ENCODE measurements around the gene EDC4. TPM values are rescaled to one million over a fixed set of nuclear protein-coding genes. Genes with fewer than 3 reads are reported as not detected.

The EDC4 gene
- total and polyA plus RNA-seq, 9 of the 15 experiments (the other 6 are each of a cell fraction or from before 2014, with no cell fraction given) = 1.1 to 131 (median 74.0) TPM

DNA sequence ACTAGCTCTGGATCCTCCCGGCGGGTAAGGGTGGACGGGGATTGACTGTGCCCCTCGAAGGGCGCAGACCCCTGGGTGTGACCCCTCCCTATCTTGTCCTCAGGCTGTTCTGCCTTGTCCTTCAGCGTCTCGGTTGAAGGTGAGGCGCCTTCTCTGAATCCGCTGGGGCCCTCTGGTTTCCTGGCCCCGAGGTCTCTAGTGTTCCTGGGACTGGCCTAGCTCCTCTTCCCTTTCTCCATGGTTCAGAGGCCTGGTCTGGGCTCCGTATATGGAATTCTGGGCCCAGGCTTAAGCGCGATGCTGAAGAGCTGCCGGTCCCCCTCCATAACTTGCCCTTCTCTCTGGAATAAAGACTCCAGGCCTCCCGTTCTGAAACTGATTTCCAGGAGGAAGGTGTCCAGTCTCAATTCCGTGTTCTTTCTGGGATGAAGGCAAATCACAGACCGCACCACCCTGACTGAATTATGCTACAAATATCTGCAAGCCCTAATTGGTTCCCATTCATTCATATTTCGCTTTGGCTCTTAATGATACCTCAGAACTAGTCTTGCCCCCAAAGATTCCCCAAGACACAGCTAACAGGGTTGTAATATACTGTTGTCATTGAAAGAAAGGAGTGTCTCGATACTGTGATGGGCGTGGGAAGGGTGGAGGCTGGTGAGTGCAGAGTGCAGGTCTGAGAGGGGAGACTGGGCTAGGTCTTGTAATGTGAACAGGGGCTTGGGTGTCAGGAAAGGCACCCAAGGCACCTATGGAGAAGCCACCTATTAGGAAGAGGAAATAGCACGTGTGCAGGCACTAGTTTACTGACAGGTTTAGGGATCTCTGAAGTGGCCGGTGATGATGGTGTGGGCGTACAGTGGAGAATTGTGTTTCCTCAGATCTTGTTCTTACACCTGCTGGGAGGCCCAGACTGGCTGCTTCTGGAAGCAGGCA is 851 bp downstream of the EDC4 start:
- peaks cover 79% of the 10 kb centered on the region; the same call in 2 of the 3 replicates for H3K36me3 ChIP-seq (ENCODE audit: control insufficient read depth, insufficient read depth, low read length)
- peak in 1 of 4 experiments; percentile 34 for DNase-seq (ENCODE audit: extremely low read depth in 1 of 4, low spot score in 3 of 4)
- H3K79me2 ChIP-seq (ENCODE audit: control insufficient read depth, insufficient read depth, low read length) = peaks cover 40% of the 10 kb centered on the region
- no peaks in the 10 kb centered on the region for H3K9me1 ChIP-seq (ENCODE audit: control insufficient read depth, insufficient read depth, low read length)
- FAIRE-seq = peak; percentile 67
- 4% methylated on average over 21 of the region's 23 CpGs for WGBS (ENCODE audit: insufficient coverage, low coverage, missing lambda C conversion rate)
- peak; percentile 19 for ATAC-seq
- H4K20me1 ChIP-seq (replicated peaks; ENCODE audit: control insufficient read depth, insufficient read depth, low read length) = peaks cover 14% of the 10 kb centered on the region
- peak in 1 of 2 experiments; percentile 3; a peak in 1 of 4 replicates for TF ChIP-seq NRF1 (conservative IDR thresholded peaks at IDR 0.05 in 1 of 2, IDR thresholded peaks at IDR 0.05 in 1 of 2)
- TF ChIP-seq HIVEP1 (CRISPR knock-in tag; IDR thresholded peaks at IDR 0.05) = no peak
- TF ChIP-seq, protein P1, sequence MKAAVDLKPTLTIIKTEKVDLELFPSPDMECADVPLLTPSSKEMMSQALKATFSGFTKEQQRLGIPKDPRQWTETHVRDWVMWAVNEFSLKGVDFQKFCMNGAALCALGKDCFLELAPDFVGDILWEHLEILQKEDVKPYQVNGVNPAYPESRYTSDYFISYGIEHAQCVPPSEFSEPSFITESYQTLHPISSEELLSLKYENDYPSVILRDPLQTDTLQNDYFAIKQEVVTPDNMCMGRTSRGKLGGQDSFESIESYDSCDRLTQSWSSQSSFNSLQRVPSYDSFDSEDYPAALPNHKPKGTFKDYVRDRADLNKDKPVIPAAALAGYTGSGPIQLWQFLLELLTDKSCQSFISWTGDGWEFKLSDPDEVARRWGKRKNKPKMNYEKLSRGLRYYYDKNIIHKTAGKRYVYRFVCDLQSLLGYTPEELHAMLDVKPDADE (conservative IDR thresholded peaks at IDR 0.05; ENCODE audit: control insufficient read depth, low read depth, low read length) = peak; percentile 10; the same call in 1 of the 2 replicates
- TF ChIP-seq EWSR1 (IDR thresholded peaks at IDR 0.05; ENCODE audit: borderline replicate concordance, low read depth, partially characterized antibody) = no peak
- TF ChIP-seq HDAC1 (IDR thresholded peaks at IDR 0.05) = peak in 1 of 2 experiments; percentile 11; a peak in 1 of 4 replicates
- 0 out of 4 replicates have a peak, but pooled peaks of 1 of the 2 experiments have one; percentile 22 for TF ChIP-seq SIN3A (IDR thresholded peaks at IDR 0.05; ENCODE audit: borderline replicate concordance in 2 of 2, control insufficient read depth in 1 of 2, low read depth in 2 of 2, low read length in 2 of 2)
- TF ChIP-seq, protein P2, sequence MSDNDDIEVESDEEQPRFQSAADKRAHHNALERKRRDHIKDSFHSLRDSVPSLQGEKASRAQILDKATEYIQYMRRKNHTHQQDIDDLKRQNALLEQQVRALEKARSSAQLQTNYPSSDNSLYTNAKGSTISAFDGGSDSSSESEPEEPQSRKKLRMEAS (CRISPR knock-in tag; IDR thresholded peaks at IDR 0.05) = peak; percentile 32; the same call in 1 of the 2 replicates
- TF ChIP-seq, protein P3, sequence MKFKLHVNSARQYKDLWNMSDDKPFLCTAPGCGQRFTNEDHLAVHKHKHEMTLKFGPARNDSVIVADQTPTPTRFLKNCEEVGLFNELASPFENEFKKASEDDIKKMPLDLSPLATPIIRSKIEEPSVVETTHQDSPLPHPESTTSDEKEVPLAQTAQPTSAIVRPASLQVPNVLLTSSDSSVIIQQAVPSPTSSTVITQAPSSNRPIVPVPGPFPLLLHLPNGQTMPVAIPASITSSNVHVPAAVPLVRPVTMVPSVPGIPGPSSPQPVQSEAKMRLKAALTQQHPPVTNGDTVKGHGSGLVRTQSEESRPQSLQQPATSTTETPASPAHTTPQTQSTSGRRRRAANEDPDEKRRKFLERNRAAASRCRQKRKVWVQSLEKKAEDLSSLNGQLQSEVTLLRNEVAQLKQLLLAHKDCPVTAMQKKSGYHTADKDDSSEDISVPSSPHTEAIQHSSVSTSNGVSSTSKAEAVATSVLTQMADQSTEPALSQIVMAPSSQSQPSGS (CRISPR knock-in tag; IDR thresholded peaks at IDR 0.05) = no peak
- TF ChIP-seq, protein P4, sequence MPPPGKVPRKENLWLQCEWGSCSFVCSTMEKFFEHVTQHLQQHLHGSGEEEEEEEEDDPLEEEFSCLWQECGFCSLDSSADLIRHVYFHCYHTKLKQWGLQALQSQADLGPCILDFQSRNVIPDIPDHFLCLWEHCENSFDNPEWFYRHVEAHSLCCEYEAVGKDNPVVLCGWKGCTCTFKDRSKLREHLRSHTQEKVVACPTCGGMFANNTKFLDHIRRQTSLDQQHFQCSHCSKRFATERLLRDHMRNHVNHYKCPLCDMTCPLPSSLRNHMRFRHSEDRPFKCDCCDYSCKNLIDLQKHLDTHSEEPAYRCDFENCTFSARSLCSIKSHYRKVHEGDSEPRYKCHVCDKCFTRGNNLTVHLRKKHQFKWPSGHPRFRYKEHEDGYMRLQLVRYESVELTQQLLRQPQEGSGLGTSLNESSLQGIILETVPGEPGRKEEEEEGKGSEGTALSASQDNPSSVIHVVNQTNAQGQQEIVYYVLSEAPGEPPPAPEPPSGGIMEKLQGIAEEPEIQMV (tag; conservative IDR thresholded peaks at IDR 0.05; ENCODE audit: low read depth) = no peak
- peak overlapping the region; percentile 87 to 99 for H3K9ac ChIP-seq (ENCODE audit: insufficient read depth in 1 of 2, low read depth in 2 of 2, low read length in 2 of 2)
- peak overlapping the region; percentile 89 for H3K4me2 ChIP-seq (ENCODE audit: insufficient read depth, low read length)
- H3K27ac ChIP-seq (ENCODE audit: extremely low read depth, low read depth, low read length) = peak overlapping the region; percentile 83
- CTCF ChIA-PET (ENCODE audit: low intra/inter-chr PET ratio) = no interaction called here
- no peaks in the 10 kb centered on the region for H3K9me3 ChIP-seq (replicated peaks; ENCODE audit: control insufficient read depth, insufficient read depth, low read depth, low read length)
- POLR2A ChIA-PET = interaction anchor here (0.6 to 2.6 kb wide), 8 partner anchors 8 to 135 kb away, joined by 3 to 15 read pairs (median 4); partner anchors contain the start of gene NRN1L
- intact Hi-C loops (cut with micrococcal nuclease) (no loop called here), in situ Hi-C loops (cut with MboI) (no loop called here)
- no peaks in the 10 kb centered on the region for H3K27me3 ChIP-seq (ENCODE audit: control insufficient read depth in 2 of 2, insufficient read depth in 2 of 2, low read length in 2 of 2)
- peak overlapping the region; percentile 82 for H2AFZ ChIP-seq (ENCODE audit: low read depth, low read length)
- BruUV-seq (replicated peaks) = TSS peak; percentile 55
- peak overlapping the region; percentile 85 for H3K4me3 ChIP-seq
- peaks cover 21% of the 10 kb centered on the region in 2 experiments; a peak in 4 of 5 replicates for H3K4me1 ChIP-seq (replicated peaks in 1 of 2; ENCODE audit: control insufficient read depth in 2 of 2, insufficient read depth in 2 of 2, low read length in 2 of 2)
